Spleen (tissue), 7 donors: Measurements from ENCODE around the gene RIMBP2.

Source experiments
- POLR2A ChIP-seq, 3 donors: fragments of 450-650 bp; IDR thresholded peaks; one replicate each; pipeline ENCODE4 v1.5.1; 2017; ENCODE audit warnings: antibody characterized with exemption in 3 of 3, mild to moderate bottlenecking in 1 of 3
- POLR2AphosphoS5 ChIP-seq, 3 donors: sonication (generic); formaldehyde crosslinking; IDR thresholded peaks; one replicate each; pipeline ENCODE4 v1.5.1; 2017; ENCODE audit warnings: antibody characterized with exemption in 3 of 3
- TF ChIP-seq, protein P1 (sequence below), 11 experiments: fragments of 200-600 bp in 7 of 11; fragments of 450-650 bp in 4 of 11; sonication (generic) in 4 of 11; IDR thresholded peaks in 8 of 11; conservative IDR thresholded peaks in 3 of 11; 1 replicate in 7 of 11; 2 replicates in 4 of 11; pipeline versions ENCODE4 v1.4.0 to v1.8.0; 2016 to 2021; ENCODE audit warnings: antibody characterized with exemption in 11 of 11, inconsistent platforms in 4 of 11, mild to moderate bottlenecking in 1 of 11
- donor health status: DM: no; HTN: no; CAD: no; lungs with moderate emphysema.
- donor health status: DM: no; HTN: no; CAD: no.
- donor health status: DM: no; HTN: no; CAD: no.

GRCh38 chr12:130729344-130729743 is 13.2 kb upstream of the RIMBP2 start:
- TF ChIP-seq, protein P1, sequence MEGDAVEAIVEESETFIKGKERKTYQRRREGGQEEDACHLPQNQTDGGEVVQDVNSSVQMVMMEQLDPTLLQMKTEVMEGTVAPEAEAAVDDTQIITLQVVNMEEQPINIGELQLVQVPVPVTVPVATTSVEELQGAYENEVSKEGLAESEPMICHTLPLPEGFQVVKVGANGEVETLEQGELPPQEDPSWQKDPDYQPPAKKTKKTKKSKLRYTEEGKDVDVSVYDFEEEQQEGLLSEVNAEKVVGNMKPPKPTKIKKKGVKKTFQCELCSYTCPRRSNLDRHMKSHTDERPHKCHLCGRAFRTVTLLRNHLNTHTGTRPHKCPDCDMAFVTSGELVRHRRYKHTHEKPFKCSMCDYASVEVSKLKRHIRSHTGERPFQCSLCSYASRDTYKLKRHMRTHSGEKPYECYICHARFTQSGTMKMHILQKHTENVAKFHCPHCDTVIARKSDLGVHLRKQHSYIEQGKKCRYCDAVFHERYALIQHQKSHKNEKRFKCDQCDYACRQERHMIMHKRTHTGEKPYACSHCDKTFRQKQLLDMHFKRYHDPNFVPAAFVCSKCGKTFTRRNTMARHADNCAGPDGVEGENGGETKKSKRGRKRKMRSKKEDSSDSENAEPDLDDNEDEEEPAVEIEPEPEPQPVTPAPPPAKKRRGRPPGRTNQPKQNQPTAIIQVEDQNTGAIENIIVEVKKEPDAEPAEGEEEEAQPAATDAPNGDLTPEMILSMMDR (IDR thresholded peaks at IDR 0.05 in 8 of 11, conservative IDR thresholded peaks at IDR 0.05 in 3 of 11), result no peak
- no peak for TF ChIP-seq POLR2A (IDR thresholded peaks at IDR 0.05)
- no peak for TF ChIP-seq POLR2AphosphoS5 (IDR thresholded peaks at IDR 0.05)
